Measurements from ENCODE around the gene GRIN3B. TPM values are rescaled to one million over a fixed set of nuclear protein-coding genes. Genes with fewer than 3 reads are reported as not detected.

GRIN3B gene
- total and polyA plus RNA-seq, 9 of the 15 experiments (the other 6 are each of a cell fraction or from before 2014, with no cell fraction given), result 0.06 to 0.95 (median 0.19) TPM; not detected in 6

DNA sequence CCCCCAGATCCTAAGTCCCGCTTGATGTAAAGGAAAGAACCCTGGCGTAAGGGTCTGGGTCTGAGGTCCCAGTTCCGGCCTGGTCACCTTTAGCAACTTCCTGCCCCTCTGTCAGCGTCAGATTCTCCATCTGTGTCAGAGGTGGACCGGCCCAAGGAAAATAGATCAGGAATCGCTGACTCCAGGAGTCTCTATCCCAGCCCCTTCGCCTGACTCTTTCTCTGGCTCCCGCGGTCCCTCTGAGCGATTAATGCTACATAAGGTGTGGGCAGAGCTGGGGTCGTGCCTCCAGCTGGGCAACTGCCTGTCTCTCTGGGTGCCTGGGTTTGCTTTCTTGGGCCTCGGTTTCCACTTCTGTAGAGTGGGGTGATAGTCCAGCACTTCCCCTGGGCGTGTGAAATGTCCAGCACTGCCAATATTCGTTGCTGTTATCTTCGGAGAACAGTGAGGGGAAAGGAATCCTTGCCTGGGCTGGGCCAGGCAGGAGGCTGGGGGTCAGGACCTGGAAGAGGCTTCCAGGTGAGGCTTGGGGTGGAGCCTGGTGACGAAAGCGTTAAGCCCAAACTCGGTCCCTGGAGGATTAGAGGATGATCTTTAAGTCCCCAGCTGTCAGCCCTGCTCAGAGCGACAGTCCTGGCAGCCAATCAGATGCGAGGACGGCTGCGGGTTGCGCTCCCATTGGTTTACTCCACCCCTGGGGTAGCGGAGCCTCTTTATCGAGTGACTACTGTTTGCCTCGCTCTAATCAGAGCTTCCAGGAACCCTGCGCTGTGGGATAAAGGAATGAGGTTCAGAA, 40.5 kb downstream of the GRIN3B start (continued):
- peak; percentile 68 for TF ChIP-seq CXXC5 (CRISPR knock-in tag; IDR thresholded peaks at IDR 0.05)
- peak; percentile 83 for TF ChIP-seq CTBP1 (IDR thresholded peaks at IDR 0.05; ENCODE audit: borderline replicate concordance)
- TF ChIP-seq, protein P1, sequence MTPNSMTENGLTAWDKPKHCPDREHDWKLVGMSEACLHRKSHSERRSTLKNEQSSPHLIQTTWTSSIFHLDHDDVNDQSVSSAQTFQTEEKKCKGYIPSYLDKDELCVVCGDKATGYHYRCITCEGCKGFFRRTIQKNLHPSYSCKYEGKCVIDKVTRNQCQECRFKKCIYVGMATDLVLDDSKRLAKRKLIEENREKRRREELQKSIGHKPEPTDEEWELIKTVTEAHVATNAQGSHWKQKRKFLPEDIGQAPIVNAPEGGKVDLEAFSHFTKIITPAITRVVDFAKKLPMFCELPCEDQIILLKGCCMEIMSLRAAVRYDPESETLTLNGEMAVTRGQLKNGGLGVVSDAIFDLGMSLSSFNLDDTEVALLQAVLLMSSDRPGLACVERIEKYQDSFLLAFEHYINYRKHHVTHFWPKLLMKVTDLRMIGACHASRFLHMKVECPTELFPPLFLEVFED (CRISPR knock-in tag; conservative IDR thresholded peaks at IDR 0.05), result no peak
- TF ChIP-seq MTA1 (IDR thresholded peaks at IDR 0.05; ENCODE audit: borderline replicate concordance), result no peak; the same call in 1 of the 2 replicates
- no peak for TF ChIP-seq HSF4 (CRISPR knock-in tag; IDR thresholded peaks at IDR 0.05; ENCODE audit: borderline replicate concordance)
- TF ChIP-seq, protein P2, sequence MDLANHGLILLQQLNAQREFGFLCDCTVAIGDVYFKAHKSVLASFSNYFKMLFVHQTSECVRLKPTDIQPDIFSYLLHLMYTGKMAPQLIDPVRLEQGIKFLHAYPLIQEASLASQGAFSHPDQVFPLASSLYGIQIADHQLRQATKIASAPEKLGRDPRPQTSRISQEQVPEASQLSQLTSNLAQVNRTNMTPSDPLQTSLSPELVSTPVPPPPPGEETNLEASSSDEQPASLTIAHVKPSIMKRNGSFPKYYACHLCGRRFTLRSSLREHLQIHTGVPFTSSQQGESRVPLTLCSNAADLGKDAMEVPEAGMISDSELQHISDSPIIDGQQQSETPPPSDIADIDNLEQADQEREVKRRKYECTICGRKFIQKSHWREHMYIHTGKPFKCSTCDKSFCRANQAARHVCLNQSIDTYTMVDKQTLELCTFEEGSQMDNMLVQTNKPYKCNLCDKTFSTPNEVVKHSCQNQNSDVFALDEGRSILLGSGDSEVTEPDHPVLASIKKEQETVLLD (IDR thresholded peaks at IDR 0.05), result peak; percentile 57; the same call in 1 of the 2 replicates
- no peak; a peak in 1 of 4 replicates for TF ChIP-seq TEAD1 (CRISPR knock-in tag; IDR thresholded peaks at IDR 0.05)
- peak; percentile 38; the same call in 1 of the 2 replicates for TF ChIP-seq EP300 (IDR thresholded peaks at IDR 0.05; ENCODE audit: low read length)
- TF ChIP-seq, protein P3, sequence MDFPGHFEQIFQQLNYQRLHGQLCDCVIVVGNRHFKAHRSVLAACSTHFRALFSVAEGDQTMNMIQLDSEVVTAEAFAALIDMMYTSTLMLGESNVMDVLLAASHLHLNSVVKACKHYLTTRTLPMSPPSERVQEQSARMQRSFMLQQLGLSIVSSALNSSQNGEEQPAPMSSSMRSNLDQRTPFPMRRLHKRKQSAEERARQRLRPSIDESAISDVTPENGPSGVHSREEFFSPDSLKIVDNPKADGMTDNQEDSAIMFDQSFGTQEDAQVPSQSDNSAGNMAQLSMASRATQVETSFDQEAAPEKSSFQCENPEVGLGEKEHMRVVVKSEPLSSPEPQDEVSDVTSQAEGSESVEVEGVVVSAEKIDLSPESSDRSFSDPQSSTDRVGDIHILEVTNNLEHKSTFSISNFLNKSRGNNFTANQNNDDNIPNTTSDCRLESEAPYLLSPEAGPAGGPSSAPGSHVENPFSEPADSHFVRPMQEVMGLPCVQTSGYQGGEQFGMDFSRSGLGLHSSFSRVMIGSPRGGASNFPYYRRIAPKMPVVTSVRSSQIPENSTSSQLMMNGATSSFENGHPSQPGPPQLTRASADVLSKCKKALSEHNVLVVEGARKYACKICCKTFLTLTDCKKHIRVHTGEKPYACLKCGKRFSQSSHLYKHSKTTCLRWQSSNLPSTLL (IDR thresholded peaks at IDR 0.05), result no peak; the same call in 1 of the 2 replicates
- TF ChIP-seq RBM14 (IDR thresholded peaks at IDR 0.05; ENCODE audit: borderline replicate concordance, insufficient read depth, low read depth, low read length), result no peak
- TF ChIP-seq BRD4 (IDR thresholded peaks at IDR 0.05), result peak; percentile 58; the same call in 1 of the 2 replicates
- TF ChIP-seq NR1H2 (CRISPR knock-in tag; IDR thresholded peaks at IDR 0.05), result no peak
- 0 out of 2 replicates have a peak, but pooled peaks have one; percentile 71 for TF ChIP-seq FOXK1 (CRISPR knock-in tag; IDR thresholded peaks at IDR 0.05; ENCODE audit: borderline replicate concordance)
- TF ChIP-seq EHMT2 (IDR thresholded peaks at IDR 0.05), result no peak
- TF ChIP-seq, protein P4, sequence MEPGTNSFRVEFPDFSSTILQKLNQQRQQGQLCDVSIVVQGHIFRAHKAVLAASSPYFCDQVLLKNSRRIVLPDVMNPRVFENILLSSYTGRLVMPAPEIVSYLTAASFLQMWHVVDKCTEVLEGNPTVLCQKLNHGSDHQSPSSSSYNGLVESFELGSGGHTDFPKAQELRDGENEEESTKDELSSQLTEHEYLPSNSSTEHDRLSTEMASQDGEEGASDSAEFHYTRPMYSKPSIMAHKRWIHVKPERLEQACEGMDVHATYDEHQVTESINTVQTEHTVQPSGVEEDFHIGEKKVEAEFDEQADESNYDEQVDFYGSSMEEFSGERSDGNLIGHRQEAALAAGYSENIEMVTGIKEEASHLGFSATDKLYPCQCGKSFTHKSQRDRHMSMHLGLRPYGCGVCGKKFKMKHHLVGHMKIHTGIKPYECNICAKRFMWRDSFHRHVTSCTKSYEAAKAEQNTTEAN (CRISPR knock-in tag; IDR thresholded peaks at IDR 0.05), result 0 out of 2 replicates have a peak, but pooled peaks have one; percentile 83

Data from K562 (cell line).